Activated CD4-positive, alpha-beta memory T cell treated with anti-CD3 and anti-CD28 coated beads for 36 hours (primary cell): ENCODE measurements around the gene PDE6B. TPM values are rescaled to one million over a fixed set of nuclear protein-coding genes. Genes with fewer than 3 reads are reported as not detected.

Experiments
- CTCF ChIA-PET: fragments of 350-600 bp; sonication (Branson Sonifier 250); formaldehyde crosslinking; loops from one replicate; lab custom pipeline; 2021; ENCODE audit warnings: antibody characterized with exemption, inconsistent platforms; lab: Charles Lee
- POLR2A ChIA-PET: fragments of 350-600 bp; sonication (Branson Sonifier 250); formaldehyde crosslinking; loops from one replicate; lab custom pipeline; 2021; ENCODE audit warnings: antibody characterized with exemption; lab: Charles Lee
- DNase-seq: peaks from one replicate; pipeline ENCODE4 v3.0.0-alpha.2; 2020
- H3K27ac Mint-ChIP-seq: one replicate; pipeline ENCODE4 v1.8.0; 2021; ENCODE audit warnings: mixed read lengths
- H3K27me3 Mint-ChIP-seq: one replicate; pipeline ENCODE4 v1.8.0; 2021; ENCODE audit warnings: mixed read lengths
- H3K36me3 Mint-ChIP-seq: one replicate; pipeline ENCODE4 v1.8.0; 2021; ENCODE audit warnings: mixed read lengths
- H3K4me1 Mint-ChIP-seq: one replicate; pipeline ENCODE4 v1.8.0; 2021; ENCODE audit warnings: low read depth, mixed read lengths
- H3K4me3 Mint-ChIP-seq: one replicate; pipeline ENCODE4 v1.8.0; 2021; ENCODE audit warnings: mild to moderate bottlenecking, mixed read lengths
- H3K9me3 Mint-ChIP-seq: one replicate; pipeline ENCODE4 v1.8.0; 2021; ENCODE audit warnings: mixed read lengths
- intact Hi-C: fragments of 100-400 bp; cut with micrococcal nuclease; formaldehyde crosslinking; loops from one replicate; pipeline ENCODE4 v1.15.1; 2023
- total RNA-seq, 2 experiments: library from RNA; stranded (reverse); gene quantifications; one replicate each; pipeline ENCODE4 v1.2.3, GENCODE V29; 2021

PDE6B gene
- total RNA-seq, 2 experiments from 2014 or later = 16.1 to 22.9 TPM

DNA sequence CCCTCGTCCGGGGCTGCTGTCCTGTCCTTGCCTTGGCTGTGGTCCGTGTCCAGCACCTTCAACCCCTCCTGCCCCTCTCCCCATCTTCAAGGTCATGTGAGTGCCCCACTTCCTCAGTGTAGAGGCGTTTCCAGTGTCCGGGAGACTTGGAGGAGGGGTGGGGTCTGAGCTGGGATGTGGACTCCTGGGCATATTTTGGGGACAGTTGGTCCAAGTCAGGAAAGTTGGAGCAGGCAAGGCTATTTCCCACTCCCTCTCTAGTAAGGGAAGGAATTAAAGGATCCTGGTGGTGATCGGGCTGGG lies 83.2 kb downstream of the PDE6B start:
- POLR2A ChIA-PET = no interaction called here
- no peaks in the 10 kb centered on the region for H3K36me3 Mint-ChIP-seq
- CTCF ChIA-PET = interaction anchor here (0.6 kb wide), 1 partner anchor 34 kb away, joined by 3 read pairs; no protein-coding TSS in a partner anchor
- no peak for DNase-seq
- intact Hi-C loops = no loop called here
- no peaks in the 10 kb centered on the region for H3K9me3 Mint-ChIP-seq
- no peak overlapping the region for H3K4me3 Mint-ChIP-seq
- H3K27me3 Mint-ChIP-seq = no peaks in the 10 kb centered on the region
- H3K4me1 Mint-ChIP-seq = peaks cover 22% of the 10 kb centered on the region
- no peak overlapping the region for H3K27ac Mint-ChIP-seq

GRCh38 chr4:709348-709747 lies 84.0 kb downstream of the PDE6B start:
- POLR2A ChIA-PET = no interaction called here
- Mint-ChIP-seq H3K4me3 (no peak overlapping the region), H3K27ac (no peak overlapping the region), H3K9me3 (no peaks in the 10 kb centered on the region), H3K4me1 (peaks cover 22% of the 10 kb centered on the region), H3K27me3 (no peaks in the 10 kb centered on the region), H3K36me3 (no peaks in the 10 kb centered on the region)
- intact Hi-C loops = no loop called here
- DNase-seq = no peak
- CTCF ChIA-PET = interaction anchor here (0.6 to 0.7 kb wide), 2 partner anchors 33 to 35 kb away, joined by 4 read pairs; partner anchors contain the start of gene ATP5ME

DNA sequence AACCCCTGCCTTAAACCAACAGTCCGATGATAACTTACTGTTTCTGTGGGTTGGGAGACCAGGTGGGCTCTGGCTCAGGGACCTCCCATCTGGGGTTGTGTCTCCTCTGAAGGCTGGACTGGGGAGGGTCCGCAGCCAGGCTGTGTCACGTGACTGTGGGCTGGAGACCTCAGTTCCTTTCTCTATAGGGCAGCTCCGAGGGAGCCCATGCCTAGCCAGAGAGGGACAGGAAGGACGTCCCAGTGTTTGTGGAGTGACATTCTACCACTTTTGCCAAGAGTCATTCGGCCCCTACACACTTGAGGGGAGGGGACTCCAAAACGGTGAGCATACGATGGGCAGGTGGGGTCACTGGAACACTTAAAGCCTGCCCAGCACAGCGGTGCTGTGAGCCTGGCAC lies 84.7 kb downstream of the PDE6B start:
- CTCF ChIA-PET = interaction anchor here (0.6 kb wide), 1 partner anchor 36 kb away, joined by 4 read pairs; the partner anchor contains the start of gene ATP5ME
- Mint-ChIP-seq H3K27me3 (no peaks in the 10 kb centered on the region), H3K36me3 (no peaks in the 10 kb centered on the region), H3K9me3 (no peaks in the 10 kb centered on the region), H3K27ac (no peak overlapping the region), H3K4me1 (peaks cover 22% of the 10 kb centered on the region), H3K4me3 (no peak overlapping the region)
- POLR2A ChIA-PET = no interaction called here
- intact Hi-C loops = no loop called here
- DNase-seq = no peak

DNA sequence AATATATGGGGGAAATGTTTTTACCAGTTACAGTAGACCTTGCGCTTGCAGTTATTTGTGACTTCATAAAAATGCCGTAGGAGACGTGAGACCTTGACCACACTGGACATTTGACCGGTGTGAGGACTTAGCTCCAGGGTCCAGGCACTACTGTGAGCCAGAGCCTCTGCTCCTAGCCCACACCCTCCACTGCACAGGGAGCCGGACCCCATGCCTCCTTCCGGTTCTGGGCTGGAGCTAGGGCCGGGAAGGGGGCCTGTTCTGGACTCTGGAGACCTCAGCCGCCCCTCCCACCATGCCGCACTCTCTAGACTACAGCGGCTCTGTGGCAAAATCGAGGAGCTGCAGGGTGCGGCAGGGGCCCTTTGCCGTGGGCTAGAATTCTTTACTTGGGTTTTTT lies 85.5 kb downstream of the PDE6B start:
- CTCF ChIA-PET = no interaction called here
- POLR2A ChIA-PET = interaction anchor here (1.2 kb wide), 1 partner anchor 10 kb away, joined by 3 read pairs; no protein-coding TSS in a partner anchor
- Mint-ChIP-seq H3K9me3 (no peaks in the 10 kb centered on the region), H3K27ac (no peak overlapping the region), H3K4me3 (no peak overlapping the region), H3K27me3 (no peaks in the 10 kb centered on the region), H3K4me1 (peaks cover 20% of the 10 kb centered on the region), H3K36me3 (no peaks in the 10 kb centered on the region)
- intact Hi-C loops = no loop called here
- no peak for DNase-seq

DNA sequence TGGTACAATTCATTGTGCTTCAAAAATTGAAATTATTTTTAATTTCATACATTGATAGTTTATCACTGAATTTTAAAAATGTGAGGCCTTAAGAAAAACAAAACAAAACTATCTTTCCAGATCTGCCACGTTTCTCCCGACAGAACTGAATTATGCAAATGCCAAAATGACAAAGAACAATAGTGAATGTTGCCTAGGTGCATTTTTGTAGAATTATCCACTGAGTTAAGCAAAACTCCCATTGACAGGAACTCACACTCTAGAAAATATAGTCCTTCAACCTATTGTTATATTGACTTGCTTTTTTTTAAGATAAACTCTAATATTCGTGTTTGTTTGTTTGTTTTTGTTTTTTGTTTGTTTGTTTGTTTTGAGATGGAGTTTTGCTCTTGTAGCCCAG lies 86.7 kb downstream of the PDE6B start:
- H3K4me3 Mint-ChIP-seq = no peak overlapping the region

DNA sequence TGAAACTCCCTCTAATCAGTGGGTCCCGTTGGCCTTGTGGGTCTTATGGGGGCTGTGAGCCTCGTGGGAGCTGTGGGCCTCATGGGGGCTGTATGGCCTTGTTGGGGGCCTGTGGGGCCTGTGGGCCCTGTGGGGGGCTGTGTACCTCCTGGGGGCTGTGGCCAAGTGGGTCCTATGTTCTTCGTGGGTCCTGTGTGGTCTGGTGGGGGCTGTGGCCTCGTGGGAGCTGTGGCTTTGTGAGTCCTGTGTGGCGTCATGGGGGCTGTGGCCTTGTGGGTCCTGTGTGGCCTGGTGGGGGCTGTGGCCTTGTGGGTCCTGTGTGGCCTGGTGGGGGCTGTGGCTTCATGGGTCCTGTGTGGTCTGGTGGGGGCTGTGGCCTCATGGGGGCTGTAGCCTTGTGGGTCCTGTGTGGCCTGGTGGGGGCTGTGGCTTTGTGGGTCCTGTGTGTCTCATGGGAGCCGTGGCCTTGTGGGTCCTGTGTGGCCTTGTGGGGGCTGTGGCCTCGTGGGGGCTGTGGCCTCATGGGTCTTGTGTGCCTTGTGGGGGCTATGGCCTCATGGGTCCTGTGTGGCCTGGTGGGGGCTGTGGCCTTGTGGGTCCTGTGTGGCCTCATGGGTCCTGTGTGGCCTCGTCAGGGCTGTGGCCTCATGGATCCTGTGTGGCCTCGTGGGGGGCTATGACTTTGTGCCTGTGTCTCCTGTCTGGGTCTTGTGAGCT lies 87.7 kb downstream of the PDE6B start:
- no peak for DNase-seq
- Mint-ChIP-seq H3K9me3 (no peaks in the 10 kb centered on the region), H3K4me1 (peaks cover 22% of the 10 kb centered on the region), H3K36me3 (no peaks in the 10 kb centered on the region), H3K27me3 (no peaks in the 10 kb centered on the region), H3K27ac (no peak overlapping the region), H3K4me3 (no peak overlapping the region)
- ChIA-PET POLR2A (interaction anchor here (0.8 kb wide), 1 partner anchor 140 kb away, joined by 3 read pairs; no protein-coding TSS in a partner anchor), CTCF (no interaction called here)
- intact Hi-C loops = no loop called here

More for the DNA sequence above, 86.7 kb downstream of the PDE6B start:
- no peaks in the 10 kb centered on the region for H3K9me3 Mint-ChIP-seq
- DNase-seq = no peak
- H3K27me3 Mint-ChIP-seq = no peaks in the 10 kb centered on the region
- no peaks in the 10 kb centered on the region for H3K36me3 Mint-ChIP-seq
- intact Hi-C loops = no loop called here
- H3K4me1 Mint-ChIP-seq = peaks cover 20% of the 10 kb centered on the region
- CTCF ChIA-PET = no interaction called here
- POLR2A ChIA-PET = no interaction called here
- H3K27ac Mint-ChIP-seq = no peak overlapping the region

- intact Hi-C loops = no loop called here
- H3K9me3 Mint-ChIP-seq = no peaks in the 10 kb centered on the region
- POLR2A ChIA-PET = no interaction called here
- H3K36me3 Mint-ChIP-seq = no peaks in the 10 kb centered on the region
- H3K4me3 Mint-ChIP-seq = no peak overlapping the region
- H3K27ac Mint-ChIP-seq = no peak overlapping the region
- peaks cover 17% of the 10 kb centered on the region for H3K4me1 Mint-ChIP-seq
- H3K27me3 Mint-ChIP-seq = no peaks in the 10 kb centered on the region
- no peak for DNase-seq
- CTCF ChIA-PET = no interaction called here
Observed at GRCh38 chr4:714087-714486, 88.7 kb downstream of the PDE6B start.

DNA sequence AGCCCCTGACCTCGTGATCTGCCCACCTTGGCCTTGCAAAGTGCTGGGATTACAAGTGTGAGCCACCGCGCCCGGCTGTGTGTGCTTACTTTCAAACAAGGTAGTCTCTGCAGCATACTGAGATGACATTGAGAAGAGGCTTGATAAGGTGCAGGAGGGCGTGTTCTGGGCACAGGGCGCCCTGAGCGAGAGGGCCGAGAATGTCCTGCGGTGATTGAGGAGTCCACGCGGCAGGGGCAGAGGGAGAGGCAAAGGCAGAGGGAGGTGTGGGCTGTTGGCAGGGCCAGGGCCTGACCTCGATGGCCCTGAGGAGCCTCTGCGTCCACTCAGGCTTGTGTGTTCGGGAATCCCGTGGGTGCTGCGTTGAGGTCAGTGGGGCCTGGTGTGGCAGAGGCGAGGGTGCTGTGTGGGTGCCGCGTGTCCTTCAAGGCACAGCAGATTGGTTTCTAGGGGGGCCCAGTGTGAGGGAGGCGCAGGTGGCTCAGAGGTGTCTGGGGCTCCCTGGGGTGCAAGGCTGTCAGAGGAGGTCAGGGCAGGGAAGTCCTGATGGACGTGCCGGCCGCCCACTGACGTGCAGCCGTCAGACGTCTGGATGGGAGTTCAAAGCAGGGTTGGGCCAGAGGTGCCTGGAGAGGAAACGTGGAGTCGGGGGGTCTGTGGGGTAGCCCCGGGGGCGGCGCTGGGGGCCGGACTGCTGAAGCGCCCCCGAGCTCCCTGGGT lies 92.4 kb downstream of the PDE6B start:
- Mint-ChIP-seq H3K27ac (no peak overlapping the region), H3K9me3 (no peaks in the 10 kb centered on the region), H3K27me3 (no peaks in the 10 kb centered on the region), H3K4me3 (no peak overlapping the region), H3K36me3 (peaks cover 17% of the 10 kb centered on the region), H3K4me1 (peaks cover 2% of the 10 kb centered on the region)
- ChIA-PET POLR2A (no interaction called here), CTCF (no interaction called here)
- DNase-seq = no peak
- intact Hi-C loops = no loop called here

DNA sequence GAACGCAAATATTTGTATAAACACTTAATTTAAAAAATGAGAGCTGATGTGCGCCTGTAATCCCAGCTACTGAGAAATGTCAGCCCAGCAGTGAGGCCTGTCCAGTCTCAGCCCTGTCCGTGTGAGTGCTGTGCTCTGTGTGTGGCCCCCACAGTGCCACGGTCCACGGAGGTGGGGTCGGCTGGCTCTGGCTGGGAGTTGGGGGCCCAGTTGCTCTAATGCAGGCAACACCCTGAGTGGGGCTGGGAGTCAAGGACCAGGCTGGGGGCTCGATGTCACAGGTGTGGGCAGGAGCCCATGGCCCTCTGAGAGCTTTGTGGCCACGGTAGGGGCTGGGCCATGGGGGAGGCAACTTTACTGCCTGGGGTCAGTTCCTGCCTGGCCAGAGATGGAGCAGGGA lies 93.1 kb downstream of the PDE6B start:
- DNase-seq = no peak
- Mint-ChIP-seq H3K4me1 (peaks cover 2% of the 10 kb centered on the region), H3K27ac (no peak overlapping the region), H3K27me3 (no peaks in the 10 kb centered on the region), H3K9me3 (no peaks in the 10 kb centered on the region), H3K36me3 (peaks cover 23% of the 10 kb centered on the region), H3K4me3 (no peak overlapping the region)
- CTCF ChIA-PET = interaction anchor here (1.4 kb wide), 1 partner anchor 24 kb away, joined by 5 read pairs; no protein-coding TSS in a partner anchor
- POLR2A ChIA-PET = no interaction called here
- intact Hi-C loops = no loop called here

Other genes with a start within 250 kb of the PDE6B start
- 10 to 100 TPM; 31.0 to 31.8 TPM for gene ZNF721, start 126.4 kb upstream of the PDE6B start, total RNA-seq
- gene PIGG, start 126.4 kb upstream of the PDE6B start, total RNA-seq = 10 to 100 TPM; 38.9 to 42.2 TPM
- gene TMEM271, start 49.3 kb upstream of the PDE6B start, total RNA-seq = not detected
- 100 to 1,000 TPM; 245 to 254 TPM for gene ATP5ME, start 48.7 kb downstream of the PDE6B start, total RNA-seq
- 10 to 100 TPM; 12.4 to 13.0 TPM for gene MYL5, start 49.0 kb downstream of the PDE6B start, total RNA-seq
- gene SLC49A3, start 63.6 kb downstream of the PDE6B start, total RNA-seq = under 1 TPM in 1 of 2 experiments, not detected in 1; 0.19 TPM
- 10 to 100 TPM; 27.8 to 29.3 TPM for gene PCGF3, start 80.3 kb downstream of the PDE6B start, total RNA-seq
- gene CPLX1, start 200.6 kb downstream of the PDE6B start, total RNA-seq = under 1 TPM; 0.43 to 0.61 TPM